ENCODE results near the gene FNBP1L. TPM values are rescaled to one million over a fixed set of nuclear protein-coding genes. Genes with fewer than 3 reads are reported as not detected.

FNBP1L gene
- total and polyA plus RNA-seq, 7 donors, result 5.3 to 21.4 (median 16.3) TPM

- DNase-seq (no peak), ATAC-seq (peak in 1 of 4 donors; percentile 17)
- Histone ChIP-seq H3K27me3 (ENCODE audit: insufficient read depth in 3 of 3, low read length in 2 of 3) (no peaks in the 10 kb centered on the region), H3K4me3 (peak overlapping the region; percentile 95), H3K4me1 (peaks cover 8% of the 10 kb centered on the region), H3K36me3 (ENCODE audit: insufficient read depth in 1 of 2, low read depth in 1 of 2) (no peaks in the 10 kb centered on the region), H3K27ac (peak overlapping the region; percentile 87), H3K9me3 (no peaks in the 10 kb centered on the region)
- no peak for TF ChIP-seq CTCF (IDR thresholded peaks at IDR 0.05)
- 1 to 3% (median 2%) methylated on average over 27 of the region's 27 CpGs for WGBS, 3 donors
- intact Hi-C loops (cut with DNase I), result loop anchor here (5.0 kb wide), 4 partner anchors 102 to 398 kb away; partner anchors contain the start of gene DR1 (in 1 of the 2)
Observed at GRCh38 chr1:93448983-93449804, 1.3 kb downstream of the FNBP1L start.

GRCh38 chr1:93450321-93450720 is 2.4 kb downstream of the FNBP1L start:
- no peaks in the 10 kb centered on the region for H3K9me3 ChIP-seq
- no peak overlapping the region for H3K27ac ChIP-seq
- intact Hi-C loops (cut with DNase I), result loop anchor here in 1 of 2 donors (10.0 kb wide), 1 partner anchor 74 kb away; no protein-coding TSS in a partner anchor
- TF ChIP-seq CTCF (IDR thresholded peaks at IDR 0.05), result no peak
- no peak for ATAC-seq
- no peak overlapping the region for H3K4me3 ChIP-seq
- no peaks in the 10 kb centered on the region for H3K27me3 ChIP-seq (ENCODE audit: insufficient read depth in 3 of 3, low read length in 2 of 3)
- DNase-seq, result no peak
- no peaks in the 10 kb centered on the region for H3K36me3 ChIP-seq (ENCODE audit: insufficient read depth in 1 of 2, low read depth in 1 of 2)
- 62 to 88% (median 83%) methylated on average over 1 of the region's 1 CpG for WGBS, 3 donors
- H3K4me1 ChIP-seq, result peaks cover 8% of the 10 kb centered on the region

DNA sequence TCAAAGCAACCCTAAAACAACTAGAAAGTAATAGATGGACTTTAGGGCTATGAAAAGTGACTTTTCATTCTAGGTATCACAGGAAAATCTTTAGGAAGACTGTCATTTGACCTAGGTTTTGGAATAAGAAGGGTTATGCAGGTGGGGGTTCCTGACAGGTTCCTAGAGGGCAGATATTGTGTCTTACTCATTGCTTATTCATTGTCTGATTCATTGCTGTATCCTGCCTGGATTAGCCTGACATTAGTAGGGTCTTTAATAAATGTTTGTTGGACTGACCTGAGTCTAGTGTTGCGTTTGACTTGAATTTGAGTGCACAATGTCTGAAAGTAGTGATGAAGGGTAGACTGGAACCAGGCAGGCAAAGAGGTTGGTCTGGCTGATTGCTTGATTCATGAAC is 6.0 kb downstream of the FNBP1L start:
- DNase-seq, result no peak

DNA sequence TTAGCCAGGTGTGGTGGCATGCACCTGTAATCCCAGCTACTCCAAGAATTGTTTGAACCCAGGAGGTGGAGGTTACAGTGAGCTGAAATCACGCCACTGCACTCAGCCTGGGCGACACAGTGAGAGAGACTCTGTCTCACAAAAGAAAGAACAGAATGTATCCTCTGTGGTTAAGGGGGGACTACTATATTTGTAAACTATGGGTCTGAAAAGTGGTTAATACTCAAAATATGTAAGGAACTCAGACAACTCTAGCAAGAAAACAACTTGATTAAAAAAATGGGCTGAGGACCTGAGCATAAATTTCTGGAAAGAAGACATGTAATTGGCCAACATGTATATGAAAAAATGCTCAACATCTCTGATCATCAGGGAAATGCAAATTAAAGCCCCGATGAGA is 11.2 kb downstream of the FNBP1L start:
- Histone ChIP-seq H3K4me3 (no peak overlapping the region), H3K27me3 (ENCODE audit: insufficient read depth in 3 of 3, low read length in 2 of 3) (no peaks in the 10 kb centered on the region), H3K36me3 (ENCODE audit: insufficient read depth in 1 of 2, low read depth in 1 of 2) (no peaks in the 10 kb centered on the region), H3K27ac (no peak overlapping the region), H3K9me3 (no peaks in the 10 kb centered on the region), H3K4me1 (peaks cover 4% of the 10 kb centered on the region)
- 91 to 97% (median 95%) methylated on average over 3 of the region's 3 CpGs for WGBS, 3 donors
- DNase-seq (no peak), ATAC-seq (no peak)
- no peak for TF ChIP-seq CTCF (IDR thresholded peaks at IDR 0.05)
- intact Hi-C loops (cut with DNase I), result loop anchor here in 1 of 2 donors (10.0 kb wide), 1 partner anchor 66 kb away; no protein-coding TSS in a partner anchor

More for the DNA sequence above, 6.0 kb downstream of the FNBP1L start:
- Histone ChIP-seq H3K9me3 (no peaks in the 10 kb centered on the region), H3K36me3 (ENCODE audit: insufficient read depth in 1 of 2, low read depth in 1 of 2) (no peaks in the 10 kb centered on the region), H3K4me3 (no peak overlapping the region), H3K27ac (no peak overlapping the region), H3K27me3 (ENCODE audit: insufficient read depth in 3 of 3, low read length in 2 of 3) (no peaks in the 10 kb centered on the region), H3K4me1 (peaks cover 8% of the 10 kb centered on the region)
- no peak for ATAC-seq
- no peak for TF ChIP-seq CTCF (IDR thresholded peaks at IDR 0.05)
- intact Hi-C loops (cut with DNase I), result loop anchor here in 1 of 2 donors (10.0 kb wide), 1 partner anchor 71 kb away; no protein-coding TSS in a partner anchor
- 69 to 91% (median 88%) methylated on average over 1 of the region's 1 CpG for WGBS, 3 donors

Measured in psoas muscle (tissue), 8 donors.